IMR-90 (cell line): ENCODE results near the gene ARSJ.
"Not testable (repeated sequence)": the region's sequence is repeated elsewhere in the genome, so short reads cannot be mapped to it uniquely, and the experiment has no call there.

Source experiments
- CTCF ChIP-seq: conservative IDR thresholded peaks from 2 replicates; pipeline ENCODE4 v1.5.1; 2012; ENCODE audit warnings: mild to moderate bottlenecking, low read depth, low read length, improper control_type of control experiment
- POLR2A ChIP-seq: IDR thresholded peaks from 2 replicates; pipeline ENCODE4 v1.6.1; 2012; ENCODE audit warnings: mild to moderate bottlenecking, low read depth, low read length
- RCOR1 ChIP-seq: IDR thresholded peaks from 2 replicates; pipeline ENCODE4 v1.6.1; 2012; ENCODE audit warnings: mild to moderate bottlenecking, low read length, improper control_type of control experiment; ENCODE audit not compliant: insufficient replicate concordance
- RFX5 ChIP-seq: IDR thresholded peaks from 2 replicates; pipeline ENCODE4 v1.8.0; 2012; ENCODE audit warnings: low read depth, mild to moderate bottlenecking, low read length, moderate library complexity

- TF ChIP-seq RFX5, CTCF, POLR2A, RCOR1: not testable (repeated sequence)
These were observed 25.2 kb upstream of the ARSJ start for GRCh38 chr4:114004483-114005226.
